Naive B cell (primary cell): ENCODE data around the gene TPST2. TPM values are rescaled to one million over a fixed set of nuclear protein-coding genes. Genes with fewer than 3 reads are reported as not detected.
"Not testable (repeated sequence)": the region's sequence is repeated elsewhere in the genome, so short reads cannot be mapped to it uniquely, and the experiment has no call there.

Source experiments
- ATAC-seq, 2 donors: fragments of 150-1000 bp; cut with Tn5 transposase; 2 replicates each; pipeline ENCODE4 v1.10.0; 2021; ENCODE audit warnings: low read depth in 2 of 2, mild to moderate bottlenecking in 2 of 2, moderate library complexity in 2 of 2
- DNase-seq: peaks from one replicate; pipeline ENCODE4 v3.0.0; 2022
- H3K27ac Mint-ChIP-seq, 6 donors: one replicate each; pipeline ENCODE4 v1.8.0; 2020 to 2022; ENCODE audit warnings: mild to moderate bottlenecking in 6 of 6, mixed read lengths in 6 of 6, moderate library complexity in 5 of 6, inconsistent platforms in 2 of 6
- H3K27me3 Mint-ChIP-seq, 3 donors: one replicate each; pipeline ENCODE4 v1.8.0; 2021 to 2022; ENCODE audit warnings: mixed read lengths in 3 of 3, mild to moderate bottlenecking in 1 of 3
- H3K36me3 Mint-ChIP-seq, 2 donors: one replicate each; pipeline ENCODE4 v1.8.0; 2020 to 2022; ENCODE audit warnings: mixed read lengths in 2 of 2, inconsistent platforms in 1 of 2, mild to moderate bottlenecking in 1 of 2
- H3K4me1 Mint-ChIP-seq, 3 donors: one replicate each; pipeline ENCODE4 v1.8.0; 2020 to 2022; ENCODE audit warnings: mixed read lengths in 3 of 3, inconsistent platforms in 1 of 3, mild to moderate bottlenecking in 1 of 3, moderate library complexity in 1 of 3
- H3K4me3 Mint-ChIP-seq, 8 donors: one replicate each; pipeline ENCODE4 v1.8.0; 2020 to 2022; ENCODE audit warnings: mild to moderate bottlenecking in 8 of 8, mixed read lengths in 8 of 8, moderate library complexity in 8 of 8, inconsistent platforms in 2 of 8
- H3K9me3 Mint-ChIP-seq, 7 donors: one replicate each; pipeline ENCODE4 v1.8.0; 2020 to 2022; ENCODE audit warnings: mixed read lengths in 7 of 7, mild to moderate bottlenecking in 5 of 7, inconsistent platforms in 2 of 7, moderate library complexity in 1 of 7
- polyA plus RNA-seq, 6 donors: library from polyadenylated mRNA; unstranded; fragments of 300-500 nt; fragmentation: Illumina TruSeq; gene quantifications; one replicate each; pipeline ENCODE4 v1.2.3, GENCODE V29; 2021; ENCODE audit warnings: low read depth in 6 of 6

Gene TPST2
- polyA plus RNA-seq, 6 donors from 2014 or later, result 13.9 to 39.0 (median 28.5) TPM

DNA sequence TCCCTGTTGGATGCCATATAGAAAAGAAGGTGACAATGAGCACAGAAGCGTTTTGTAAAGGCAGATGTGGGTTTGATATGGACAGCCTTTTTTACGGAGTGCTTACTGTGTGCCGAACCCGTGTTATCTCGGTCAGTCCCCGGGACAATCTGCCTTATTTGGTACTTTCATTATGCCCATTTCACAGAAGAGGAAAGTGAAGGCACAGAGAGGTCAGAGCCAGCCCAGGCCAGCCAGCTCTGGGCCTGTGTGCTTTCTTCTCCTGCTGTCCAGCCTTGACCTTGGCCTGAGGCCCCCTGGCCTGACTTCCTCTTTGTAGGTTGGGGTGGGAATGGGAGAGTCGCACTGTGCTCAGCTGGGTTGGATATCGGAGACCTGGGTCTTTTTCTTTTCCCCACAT, 28.5 kb upstream of the TPST2 start:
- no peaks in the 10 kb centered on the region for H3K9me3 Mint-ChIP-seq
- peaks cover 0 to 13% (median 0%) of the 10 kb centered on the region in 3 donors for H3K27me3 Mint-ChIP-seq
- ATAC-seq (no peak), DNase-seq (no peak)
- H3K4me3 Mint-ChIP-seq, result peak overlapping the region in 1 of 8 donors; percentile 30
- peaks cover 20 to 31% (median 28%) of the 10 kb centered on the region in 3 donors for H3K4me1 Mint-ChIP-seq
- H3K27ac Mint-ChIP-seq, result no peak overlapping the region
- H3K36me3 Mint-ChIP-seq, result no peaks in the 10 kb centered on the region

- H3K36me3 Mint-ChIP-seq, result no peaks in the 10 kb centered on the region
- H3K4me1 Mint-ChIP-seq, result peaks cover 20 to 31% (median 28%) of the 10 kb centered on the region in 3 donors
- H3K27ac Mint-ChIP-seq, result peak within 1 kb of the TSS in 5 of 6 donors; percentile 11 to 94 (median 89)
- peak within 1 kb of the TSS in 2 of 8 donors; percentile 30 to 37 for H3K4me3 Mint-ChIP-seq
- DNase-seq, result no peak
- H3K9me3 Mint-ChIP-seq, result no peaks in the 10 kb centered on the region
- peak; percentile 45 to 50 for ATAC-seq
- H3K27me3 Mint-ChIP-seq, result peaks cover 0 to 21% (median 7%) of the 10 kb centered on the region in 3 donors
These were observed 27.6 kb upstream of the TPST2 start, which contains the start of gene CRYBB1 for GRCh38 chr22:26617271-26618199. Gene CRYBB1, minus strand, starts transcription at chr22:26618027. Its CDS starts 1,708 bp downstream, at chr22:26616319.

GRCh38 chr22:26616650-26617049, 26.7 kb upstream of the TPST2 start:
- DNase-seq, result no peak
- no peaks in the 10 kb centered on the region for H3K9me3 Mint-ChIP-seq
- peak overlapping the region in 2 of 6 donors; percentile 11 to 53 for H3K27ac Mint-ChIP-seq
- H3K27me3 Mint-ChIP-seq, result peaks cover 0 to 16% (median 7%) of the 10 kb centered on the region in 3 donors
- no peak for ATAC-seq
- no peak overlapping the region for H3K4me3 Mint-ChIP-seq
- peaks cover 20 to 31% (median 28%) of the 10 kb centered on the region in 3 donors for H3K4me1 Mint-ChIP-seq
- no peaks in the 10 kb centered on the region for H3K36me3 Mint-ChIP-seq

DNA sequence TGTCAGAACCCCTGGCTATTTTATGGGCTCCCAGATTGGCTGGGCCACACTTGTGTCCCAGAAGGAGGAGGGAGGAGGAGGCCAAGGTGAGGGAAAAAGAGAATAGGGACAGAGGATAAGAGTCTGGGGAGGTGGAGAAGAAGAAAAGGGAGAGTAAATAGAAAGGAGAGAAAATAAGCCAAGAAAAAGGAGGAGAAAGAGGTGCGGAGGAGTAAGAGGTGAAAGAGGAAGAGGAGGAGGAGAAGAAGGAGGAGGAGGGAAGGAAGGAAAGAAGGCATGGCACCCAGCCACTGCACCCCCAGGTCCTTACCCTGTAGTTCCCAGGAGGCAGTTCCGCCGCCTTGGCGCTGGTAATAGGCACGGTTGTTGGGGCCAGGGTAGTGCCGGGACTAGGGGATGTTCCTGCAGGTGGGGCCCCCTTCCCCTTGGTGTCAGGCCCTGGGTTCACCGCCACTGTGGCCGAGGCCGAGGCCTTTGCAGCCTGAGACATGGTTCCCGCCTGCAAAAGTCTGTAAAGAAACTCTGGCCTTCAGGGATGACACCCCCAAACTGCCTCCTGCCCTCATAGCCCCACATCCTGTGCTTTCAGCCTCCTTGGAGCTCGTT, 26.0 kb upstream of the TPST2 start:
- Mint-ChIP-seq H3K36me3 (no peaks in the 10 kb centered on the region), H3K27me3 (peaks cover 0 to 16% (median 7%) of the 10 kb centered on the region in 3 donors)

DNA sequence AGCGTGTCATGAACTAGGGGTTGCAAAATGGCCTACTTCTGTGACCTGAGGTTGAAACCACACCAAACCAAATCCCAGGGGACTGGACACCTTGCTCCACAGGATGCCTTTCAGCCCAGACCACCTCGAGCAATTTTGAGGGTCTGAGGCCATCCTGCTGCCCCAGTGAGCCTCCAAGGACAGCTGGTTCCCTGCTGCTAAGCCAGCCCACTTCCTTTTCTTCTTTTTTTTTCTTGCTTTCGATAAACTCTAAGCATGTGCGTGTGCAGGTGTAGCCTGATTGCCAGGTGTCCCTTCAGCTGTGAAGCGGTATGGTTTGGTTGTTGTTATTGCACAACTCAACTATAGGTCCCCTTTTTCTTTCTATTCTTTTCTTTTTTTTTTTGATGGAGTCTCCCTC, 25.2 kb upstream of the TPST2 start:
- peaks cover 20 to 31% (median 28%) of the 10 kb centered on the region in 3 donors for H3K4me1 Mint-ChIP-seq

More for the DNA sequence above, 26.0 kb upstream of the TPST2 start:
- Mint-ChIP-seq H3K4me3 (peak overlapping the region in 1 of 8 donors; percentile 68), H3K4me1 (peaks cover 20 to 31% (median 28%) of the 10 kb centered on the region in 3 donors), H3K9me3 (no peaks in the 10 kb centered on the region), H3K27ac (peak overlapping the region in 3 of 6 donors; percentile 11 to 94 (median 26))
- ATAC-seq, result no peak
- DNase-seq, result no peak

DNA sequence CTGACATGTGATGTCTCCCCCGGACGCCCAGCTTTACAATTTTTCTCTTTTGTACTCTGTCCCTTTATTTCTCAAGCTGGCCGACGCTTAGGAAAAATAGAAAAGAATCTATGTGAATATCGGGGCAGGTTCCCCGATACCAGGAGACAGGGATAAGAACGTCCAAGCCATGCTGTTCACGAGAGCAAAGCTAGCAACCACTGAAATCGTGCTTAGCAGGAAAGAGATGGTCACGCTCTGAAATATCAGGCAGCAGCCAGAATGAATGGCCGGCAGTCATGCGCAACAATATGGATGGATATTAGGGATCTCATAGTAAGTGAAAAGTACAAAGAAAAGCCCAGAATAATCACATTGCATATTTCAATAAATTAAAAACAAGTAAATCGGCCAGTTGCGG, 24.4 kb upstream of the TPST2 start:
- peak overlapping the region in 1 of 6 donors; percentile 42 for H3K27ac Mint-ChIP-seq

More for the DNA sequence above, 25.2 kb upstream of the TPST2 start:
- Mint-ChIP-seq H3K9me3 (no peaks in the 10 kb centered on the region), H3K27ac (peak overlapping the region in 2 of 6 donors; percentile 34 to 53), H3K27me3 (peaks cover 0 to 16% (median 7%) of the 10 kb centered on the region in 3 donors), H3K4me3 (peak overlapping the region in 2 of 8 donors; percentile 20 to 68), H3K36me3 (no peaks in the 10 kb centered on the region)
- DNase-seq (peak; percentile 21), ATAC-seq (peak; percentile 93)

GRCh38 chr22:26613753-26614152, 23.8 kb upstream of the TPST2 start:
- peaks cover 1 to 10% (median 7%) of the 10 kb centered on the region in 3 donors for H3K27me3 Mint-ChIP-seq
- not testable (repeated sequence) for H3K4me3 Mint-ChIP-seq, H3K36me3 Mint-ChIP-seq, DNase-seq, H3K9me3 Mint-ChIP-seq, ATAC-seq
- H3K4me1 Mint-ChIP-seq, result peaks cover 23 to 31% (median 28%) of the 10 kb centered on the region in 3 donors
- peak overlapping the region in 1 of 6 donors; percentile 42 for H3K27ac Mint-ChIP-seq

More for the DNA sequence above, 24.4 kb upstream of the TPST2 start:
- ATAC-seq (no peak), DNase-seq (no peak)
- H3K36me3 Mint-ChIP-seq, result no peaks in the 10 kb centered on the region
- H3K9me3 Mint-ChIP-seq, result no peaks in the 10 kb centered on the region
- no peak overlapping the region for H3K4me3 Mint-ChIP-seq
- peaks cover 21 to 31% (median 28%) of the 10 kb centered on the region in 3 donors for H3K4me1 Mint-ChIP-seq
- peaks cover 0 to 16% (median 7%) of the 10 kb centered on the region in 3 donors for H3K27me3 Mint-ChIP-seq

DNA sequence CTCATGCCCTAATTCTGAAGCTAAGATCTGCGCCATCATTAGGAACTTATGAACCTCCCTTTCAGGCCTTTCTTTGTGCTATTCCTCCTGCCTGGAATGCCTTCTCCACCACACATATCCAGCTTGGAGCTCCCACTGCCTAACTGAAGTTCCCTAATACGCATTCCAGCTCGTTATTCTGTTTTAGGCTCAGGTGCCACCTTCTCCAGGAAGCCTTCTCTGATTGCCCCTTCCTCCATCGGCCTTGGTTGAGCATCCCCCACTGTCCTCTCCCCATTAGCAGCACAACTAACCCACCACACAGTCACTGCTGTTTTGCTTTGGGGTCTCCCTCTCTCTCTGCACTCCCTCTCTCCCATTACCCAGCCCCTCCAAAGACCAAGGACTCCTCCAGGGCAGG, 22.7 kb upstream of the TPST2 start:
- ATAC-seq (no peak), DNase-seq (no peak)
- no peaks in the 10 kb centered on the region for H3K36me3 Mint-ChIP-seq
- H3K4me1 Mint-ChIP-seq, result peaks cover 21 to 26% (median 23%) of the 10 kb centered on the region in 3 donors
- H3K27me3 Mint-ChIP-seq, result peaks cover 4 to 10% (median 7%) of the 10 kb centered on the region in 3 donors
- no peak overlapping the region for H3K27ac Mint-ChIP-seq
- no peaks in the 10 kb centered on the region for H3K9me3 Mint-ChIP-seq
- H3K4me3 Mint-ChIP-seq, result no peak overlapping the region

- H3K36me3 Mint-ChIP-seq, result no peaks in the 10 kb centered on the region
- H3K27ac Mint-ChIP-seq, result no peak overlapping the region
- ATAC-seq (no peak), DNase-seq (no peak)
- H3K4me3 Mint-ChIP-seq, result no peak overlapping the region
- peaks cover 4 to 10% (median 7%) of the 10 kb centered on the region in 3 donors for H3K27me3 Mint-ChIP-seq
- H3K4me1 Mint-ChIP-seq, result peaks cover 10 to 13% (median 11%) of the 10 kb centered on the region in 3 donors
- H3K9me3 Mint-ChIP-seq, result no peaks in the 10 kb centered on the region
These were observed 21.1 kb upstream of the TPST2 start for GRCh38 chr22:26610996-26611395.

DNA sequence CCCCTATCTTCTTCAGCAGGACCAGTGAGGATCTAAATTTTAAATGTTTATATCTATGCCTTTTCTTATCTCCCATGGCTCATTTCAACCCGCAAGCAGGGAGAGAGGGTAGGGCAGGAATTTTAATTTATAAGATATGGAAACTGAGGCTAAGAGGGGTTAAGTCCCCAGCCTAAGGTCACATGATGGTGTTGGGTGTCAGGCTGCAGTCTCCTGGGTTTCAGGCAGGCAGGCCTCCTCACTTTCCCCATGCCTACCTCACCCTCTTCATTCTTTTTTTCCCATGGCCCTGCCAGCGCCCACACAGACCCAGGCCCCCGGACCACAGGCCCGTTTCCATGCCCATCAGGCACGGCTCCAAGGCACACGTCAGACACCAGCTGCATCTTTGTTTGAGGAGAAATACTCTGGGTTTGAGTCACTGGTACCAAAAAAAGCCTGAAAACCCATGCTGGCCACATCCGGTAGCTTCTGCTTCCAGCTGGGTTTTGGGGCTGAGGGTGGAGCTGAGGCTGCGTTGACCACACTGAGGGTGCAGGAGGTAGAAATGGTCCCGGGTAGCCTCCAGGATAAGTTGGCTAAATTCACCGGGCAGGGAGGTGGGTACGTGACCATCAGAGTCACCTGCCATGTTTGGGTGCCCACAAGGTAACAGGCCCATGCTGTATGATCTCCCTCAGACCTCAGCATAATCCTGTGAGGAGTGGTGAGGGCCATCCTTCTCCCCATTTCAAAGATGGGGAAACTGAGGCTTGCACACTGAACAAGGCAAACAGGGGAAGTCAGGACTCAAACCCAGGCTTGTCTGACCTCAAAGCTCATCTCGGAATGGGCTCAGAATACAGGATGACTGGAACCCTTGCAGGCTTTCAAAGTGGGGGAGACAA, 20.4 kb upstream of the TPST2 start:
- Mint-ChIP-seq H3K27me3 (peaks cover 4 to 10% (median 7%) of the 10 kb centered on the region in 3 donors), H3K27ac (peak overlapping the region in 1 of 6 donors; percentile 67), H3K9me3 (no peaks in the 10 kb centered on the region), H3K4me3 (no peak overlapping the region), H3K36me3 (no peaks in the 10 kb centered on the region), H3K4me1 (peaks cover 4 to 7% (median 4%) of the 10 kb centered on the region in 3 donors)
- DNase-seq, result no peak
- ATAC-seq, result no peak

DNA sequence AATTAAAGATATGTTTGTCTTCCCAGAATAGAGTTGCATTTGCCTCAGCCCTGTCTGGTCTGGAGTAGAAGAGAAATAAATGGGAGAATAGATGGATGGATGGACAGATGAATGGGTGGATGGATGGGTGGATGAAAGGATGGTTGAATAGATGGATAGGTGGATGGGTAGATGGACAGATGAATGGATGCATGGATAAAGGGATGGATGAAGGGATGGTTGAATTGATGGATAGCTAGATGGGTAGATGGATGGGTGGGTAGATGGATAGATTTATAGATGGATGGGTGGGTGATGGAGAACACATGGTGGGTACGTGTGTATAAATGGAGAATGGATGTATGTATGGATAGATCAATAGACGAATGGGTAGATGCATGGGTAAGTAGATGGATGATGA, 19.4 kb upstream of the TPST2 start:
- H3K9me3 Mint-ChIP-seq, result no peaks in the 10 kb centered on the region
- H3K4me1 Mint-ChIP-seq, result peaks cover 0 to 4% (median 0%) of the 10 kb centered on the region in 3 donors
- H3K27ac Mint-ChIP-seq, result no peak overlapping the region
- H3K27me3 Mint-ChIP-seq, result peaks cover 4 to 10% (median 7%) of the 10 kb centered on the region in 3 donors
- ATAC-seq, result no peak
- H3K36me3 Mint-ChIP-seq, result no peaks in the 10 kb centered on the region
- DNase-seq, result no peak
- H3K4me3 Mint-ChIP-seq, result peak overlapping the region in 1 of 8 donors; percentile 36

- H3K27ac Mint-ChIP-seq, result no peak overlapping the region
- H3K4me1 Mint-ChIP-seq, result peaks cover 0 to 4% (median 0%) of the 10 kb centered on the region in 3 donors
- no peak for DNase-seq
- no peak overlapping the region for H3K4me3 Mint-ChIP-seq
- no peak for ATAC-seq
- H3K9me3 Mint-ChIP-seq, result no peaks in the 10 kb centered on the region
- no peaks in the 10 kb centered on the region for H3K36me3 Mint-ChIP-seq
- peaks cover 4 to 8% (median 6%) of the 10 kb centered on the region in 3 donors for H3K27me3 Mint-ChIP-seq
These were observed 18.2 kb upstream of the TPST2 start for GRCh38 chr22:26608129-26608528.
